ENCODE data around the gene PIK3CD. TPM values are rescaled to one million over a fixed set of nuclear protein-coding genes. Genes with fewer than 3 reads are reported as not detected.

The PIK3CD gene
- total RNA-seq, 1 donor from 2014 or later: 5.0 TPM

DNA sequence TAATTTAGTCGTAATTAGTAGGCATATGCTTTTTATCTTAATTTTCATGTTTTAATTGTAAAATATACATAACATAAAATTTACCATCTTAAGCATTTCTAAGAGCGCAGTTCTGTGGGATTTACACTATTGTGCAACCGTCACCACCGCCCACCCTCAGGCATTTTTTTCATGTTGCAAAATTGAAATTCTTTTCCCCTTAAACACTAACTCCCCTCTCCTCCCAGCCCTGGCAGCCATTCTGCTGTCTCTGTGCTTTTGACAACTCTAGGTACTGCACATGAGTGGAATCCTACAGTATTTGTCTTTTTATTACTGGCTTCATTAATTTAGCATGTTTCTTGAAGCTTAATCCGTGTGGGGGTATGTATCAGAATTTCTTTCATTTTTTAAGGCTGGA, 7.8 kb downstream of the PIK3CD start:
- peak; percentile 62 for DNase-seq (ENCODE audit: low read depth)

GRCh38 chr1:9663257-9663656, 11.7 kb downstream of the PIK3CD start:
- H3K27me3 ChIP-seq (ENCODE audit: control insufficient read depth, insufficient read depth, low read length): no peaks in the 10 kb centered on the region
- no peak for TF ChIP-seq CTCF (IDR thresholded peaks at IDR 0.05; ENCODE audit: insufficient read depth, low read length, severe bottlenecking)
- no peak overlapping the region for H3K4me3 ChIP-seq (ENCODE audit: low read depth, low read length)
- no peaks in the 10 kb centered on the region for H3K36me3 ChIP-seq (ENCODE audit: control insufficient read depth, insufficient read depth, low read length)
- FAIRE-seq (no peak), DNase-seq (ENCODE audit: low read depth) (no peak)

More for the DNA sequence above, 7.8 kb downstream of the PIK3CD start:
- H3K4me3 ChIP-seq (ENCODE audit: low read depth, low read length): no peak overlapping the region
- no peak for FAIRE-seq
- no peaks in the 10 kb centered on the region for H3K27me3 ChIP-seq (ENCODE audit: control insufficient read depth, insufficient read depth, low read length)
- no peak for TF ChIP-seq CTCF (IDR thresholded peaks at IDR 0.05; ENCODE audit: insufficient read depth, low read length, severe bottlenecking)
- no peaks in the 10 kb centered on the region for H3K36me3 ChIP-seq (ENCODE audit: control insufficient read depth, insufficient read depth, low read length)

DNA sequence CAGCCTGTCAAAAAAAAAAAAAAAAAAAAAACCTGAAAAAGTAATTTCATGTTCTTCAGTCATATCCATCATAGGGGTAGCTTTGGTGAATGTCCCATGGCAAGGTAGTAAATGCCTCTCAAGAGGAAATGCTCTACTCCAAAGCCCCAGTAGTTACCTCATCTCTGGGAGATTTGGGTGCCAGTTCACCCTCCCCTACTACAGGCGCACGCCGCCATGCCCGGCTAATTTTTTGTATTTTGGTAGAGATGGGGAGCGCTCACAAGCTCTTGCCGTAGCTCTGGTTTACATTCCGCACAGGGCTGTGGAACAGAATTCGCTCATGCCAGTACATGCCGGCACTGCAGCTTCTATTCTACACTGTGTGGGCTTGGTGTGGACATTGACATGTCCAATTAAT, 13.7 kb downstream of the PIK3CD start:
- no peak for TF ChIP-seq CTCF (IDR thresholded peaks at IDR 0.05; ENCODE audit: insufficient read depth, low read length, severe bottlenecking)
- FAIRE-seq: no peak

GRCh38 chr1:9668080-9668479, 16.5 kb downstream of the PIK3CD start:
- no peak for FAIRE-seq

More for the DNA sequence above, 13.7 kb downstream of the PIK3CD start:
- H3K4me3 ChIP-seq (ENCODE audit: low read depth, low read length): no peak overlapping the region
- peak; percentile 34 for DNase-seq (ENCODE audit: low read depth)
- no peaks in the 10 kb centered on the region for H3K36me3 ChIP-seq (ENCODE audit: control insufficient read depth, insufficient read depth, low read length)
- H3K27me3 ChIP-seq (ENCODE audit: control insufficient read depth, insufficient read depth, low read length): no peaks in the 10 kb centered on the region

DNA sequence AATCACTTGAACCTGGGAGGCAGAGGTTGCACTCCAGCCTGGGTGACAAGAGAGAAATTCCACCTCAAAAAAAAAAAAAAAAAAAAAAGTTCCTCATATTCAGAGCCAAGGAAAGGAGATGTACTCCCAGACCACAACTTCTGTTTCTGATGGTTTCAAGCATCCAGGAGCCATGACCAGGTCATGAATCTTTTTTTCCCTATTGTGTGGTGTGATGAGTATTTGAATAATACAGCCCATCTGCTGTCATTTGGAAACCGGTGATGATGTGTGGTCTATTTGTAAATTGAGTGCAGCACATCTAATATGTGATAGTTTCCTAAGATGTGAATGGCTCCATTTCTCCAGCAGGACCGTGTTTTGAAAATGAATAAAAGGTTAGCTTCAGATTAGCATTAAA, 18.6 kb downstream of the PIK3CD start:
- H3K27me3 ChIP-seq (ENCODE audit: control insufficient read depth, insufficient read depth, low read length): no peaks in the 10 kb centered on the region
- no peak for FAIRE-seq
- DNase-seq (ENCODE audit: low read depth): no peak
- H3K36me3 ChIP-seq (ENCODE audit: control insufficient read depth, insufficient read depth, low read length): no peaks in the 10 kb centered on the region
- H3K4me3 ChIP-seq (ENCODE audit: low read depth, low read length): no peak overlapping the region
- TF ChIP-seq CTCF (IDR thresholded peaks at IDR 0.05; ENCODE audit: insufficient read depth, low read length, severe bottlenecking): no peak

More at GRCh38 chr1:9668080-9668479, 16.5 kb downstream of the PIK3CD start:
- Histone ChIP-seq H3K4me3 (ENCODE audit: low read depth, low read length) (no peak overlapping the region), H3K27me3 (ENCODE audit: control insufficient read depth, insufficient read depth, low read length) (no peaks in the 10 kb centered on the region), H3K36me3 (ENCODE audit: control insufficient read depth, insufficient read depth, low read length) (no peaks in the 10 kb centered on the region)
- DNase-seq (ENCODE audit: low read depth): no peak
- TF ChIP-seq CTCF (IDR thresholded peaks at IDR 0.05; ENCODE audit: insufficient read depth, low read length, severe bottlenecking): no peak

All from bronchial epithelial cell (primary cell).